ENCODE data around the gene TSPAN2. TPM values are rescaled to one million over a fixed set of nuclear protein-coding genes. Genes with fewer than 3 reads are reported as not detected.

The TSPAN2 gene
- polyA plus RNA-seq, 1 experiment: 4.0 TPM

- Histone ChIP-seq H3K9me3 (ENCODE audit: control insufficient read depth, insufficient read depth, low read length) (no peaks in the 10 kb centered on the region), H3K27me3 (ENCODE audit: control insufficient read depth, insufficient read depth, low read length) (peaks cover 4% of the 10 kb centered on the region), H3K4me3 (ENCODE audit: low read depth, low read length) (no peak overlapping the region), H3K27ac (ENCODE audit: low read depth, low read length) (no peak overlapping the region)
- ChIA-PET POLR2A (no interaction called here), CTCF (interaction anchor here (0.7 kb wide), 1 partner anchor 8 kb away, joined by 3 read pairs; no protein-coding TSS in a partner anchor)
- no peak for TF ChIP-seq CTCF (IDR thresholded peaks at IDR 0.05; ENCODE audit: low read depth, low read length)
- DNase-seq (ENCODE audit: low read depth, low spot score): no peak
Observed at GRCh38 chr1:115069659-115070308, 19.5 kb downstream of the TSPAN2 start.

- Histone ChIP-seq H3K4me3 (ENCODE audit: low read depth, low read length) (no peak overlapping the region), H3K27ac (ENCODE audit: low read depth, low read length) (no peak overlapping the region), H3K9me3 (ENCODE audit: control insufficient read depth, insufficient read depth, low read length) (no peaks in the 10 kb centered on the region), H3K27me3 (ENCODE audit: control insufficient read depth, insufficient read depth, low read length) (peaks cover 2% of the 10 kb centered on the region)
- ChIA-PET CTCF (interaction anchor here (0.7 to 1.4 kb wide), 2 partner anchors 9 to 11 kb away, joined by 3 read pairs; no protein-coding TSS in a partner anchor), POLR2A (no interaction called here)
- no peak for TF ChIP-seq CTCF (IDR thresholded peaks at IDR 0.05; ENCODE audit: low read depth, low read length)
- no peak for DNase-seq (ENCODE audit: low read depth, low spot score)
Observed at GRCh38 chr1:115068826-115069585, 20.3 kb downstream of the TSPAN2 start.

GRCh38 chr1:115067161-115067859, 22.0 kb downstream of the TSPAN2 start:
- Histone ChIP-seq H3K27me3 (ENCODE audit: control insufficient read depth, insufficient read depth, low read length) (peaks cover 2% of the 10 kb centered on the region), H3K4me3 (ENCODE audit: low read depth, low read length) (no peak overlapping the region), H3K9me3 (ENCODE audit: control insufficient read depth, insufficient read depth, low read length) (no peaks in the 10 kb centered on the region; the same call in 1 of the 2 replicates), H3K27ac (ENCODE audit: low read depth, low read length) (no peak overlapping the region)
- ChIA-PET POLR2A (no interaction called here), CTCF (interaction anchor here (0.7 to 4.8 kb wide), 2 partner anchors 15 to 76 kb away, joined by 3 to 32 read pairs; no protein-coding TSS in a partner anchor)
- DNase-seq (ENCODE audit: low read depth, low spot score): no peak
- no peak for TF ChIP-seq CTCF (IDR thresholded peaks at IDR 0.05; ENCODE audit: low read depth, low read length)

DNA sequence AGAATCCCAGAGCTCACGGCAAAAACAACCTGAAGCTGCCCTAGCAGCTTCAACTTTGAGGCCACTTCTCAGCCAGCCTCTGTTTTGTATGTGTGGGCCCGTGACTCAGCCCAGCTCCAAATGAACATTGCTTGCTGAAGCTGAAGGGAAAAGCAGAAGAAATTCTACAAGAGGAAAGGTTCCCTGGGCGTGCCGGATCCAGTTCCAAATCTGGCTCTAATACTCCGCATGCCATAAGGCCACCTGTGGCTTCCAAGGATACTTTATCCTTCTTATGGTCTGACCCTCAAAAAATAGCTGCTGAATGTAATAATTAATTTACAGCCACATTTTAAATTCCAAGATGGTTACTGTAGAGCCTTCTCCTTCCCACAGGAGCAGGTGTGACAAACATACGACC, 24.3 kb downstream of the TSPAN2 start:
- Histone ChIP-seq H3K9me3 (ENCODE audit: control insufficient read depth, insufficient read depth, low read length) (no peaks in the 10 kb centered on the region; the same call in 1 of the 2 replicates), H3K27me3 (ENCODE audit: control insufficient read depth, insufficient read depth, low read length) (no peaks in the 10 kb centered on the region), H3K27ac (ENCODE audit: low read depth, low read length) (no peak overlapping the region), H3K4me3 (ENCODE audit: low read depth, low read length) (no peak overlapping the region)
- no peak for TF ChIP-seq CTCF (IDR thresholded peaks at IDR 0.05; ENCODE audit: low read depth, low read length)
- ChIA-PET POLR2A (no interaction called here), CTCF (interaction anchor here (0.8 to 4.8 kb wide), 2 partner anchors 13 to 49 kb away, joined by 3 to 32 read pairs; no protein-coding TSS in a partner anchor)
- DNase-seq (ENCODE audit: low read depth, low spot score): no peak

All from AG04450 (cell line).